Stimulated activated effector memory CD8-positive, alpha-beta T cell treated with anti-CD3 and anti-CD28 coated beads, Interleukin-12 subunit alpha, Interleukin-12 subunit beta, amount 100 ng/mL, for 72 hours (primary cell): ENCODE measurements around the gene IRF6.

Experiments
- ATAC-seq: fragments of 150-1000 bp; cut with Tn5 transposase; 2 replicates; pipeline ENCODE4 v1.10.0; 2021
- DNase-seq, 2 donors: peaks; one replicate each; pipeline ENCODE4 v3.0.0; 2021 to 2022; ENCODE audit warnings: low spot score in 2 of 2
- H3K27ac Mint-ChIP-seq: one replicate; pipeline ENCODE4 v1.8.0; 2022; ENCODE audit warnings: mild to moderate bottlenecking, mixed read lengths
- H3K36me3 Mint-ChIP-seq: one replicate; pipeline ENCODE4 v1.8.0; 2022; ENCODE audit warnings: mild to moderate bottlenecking, mixed read lengths
- H3K4me1 Mint-ChIP-seq: one replicate; pipeline ENCODE4 v1.8.0; 2022; ENCODE audit warnings: mixed read lengths
- H3K4me3 Mint-ChIP-seq: one replicate; pipeline ENCODE4 v1.8.0; 2022; ENCODE audit warnings: mild to moderate bottlenecking, mixed read lengths
- H3K9me3 Mint-ChIP-seq: one replicate; pipeline ENCODE4 v1.8.0; 2022; ENCODE audit warnings: mixed read lengths

Gene IRF6

GRCh38 chr1:209830722-209831121 is 24.8 kb upstream of the IRF6 start:
- Mint-ChIP-seq H3K36me3 (peaks cover 87% of the 10 kb centered on the region), H3K4me1 (peaks cover 56% of the 10 kb centered on the region), H3K4me3 (no peak overlapping the region), H3K9me3 (no peaks in the 10 kb centered on the region), H3K27ac (no peak overlapping the region)
- ATAC-seq (no peak), DNase-seq (no peak)

GRCh38 chr1:209829716-209830115 is 23.8 kb upstream of the IRF6 start:
- Mint-ChIP-seq H3K27ac (peak overlapping the region; percentile 87), H3K9me3 (no peaks in the 10 kb centered on the region), H3K4me1 (peaks cover 46% of the 10 kb centered on the region), H3K4me3 (peak overlapping the region; percentile 88), H3K36me3 (peaks cover 77% of the 10 kb centered on the region)
- DNase-seq = no peak
- no peak for ATAC-seq

- peaks cover 49% of the 10 kb centered on the region for H3K4me1 Mint-ChIP-seq
- H3K4me3 Mint-ChIP-seq = peak within 1 kb of the TSS; percentile 88
- H3K27ac Mint-ChIP-seq = peak within 1 kb of the TSS; percentile 87
- H3K9me3 Mint-ChIP-seq = no peaks in the 10 kb centered on the region
- peaks cover 56% of the 10 kb centered on the region for H3K36me3 Mint-ChIP-seq
- ATAC-seq = peak; percentile 94
- DNase-seq = peak; percentile 89 to 98
Observed at GRCh38 chr1:209827384-209828262, 21.7 kb upstream of the IRF6 start, which contains the start of gene UTP25. Gene UTP25 (plus strand): TSS chr1:209827972. CDS start chr1:209828064, 92 bp downstream.

GRCh38 chr1:209825591-209826434 is 19.9 kb upstream of the IRF6 start:
- DNase-seq = no peak
- ATAC-seq = no peak
- peaks cover 47% of the 10 kb centered on the region for H3K4me1 Mint-ChIP-seq
- H3K27ac Mint-ChIP-seq = no peak overlapping the region
- no peaks in the 10 kb centered on the region for H3K9me3 Mint-ChIP-seq
- peaks cover 38% of the 10 kb centered on the region for H3K36me3 Mint-ChIP-seq
- no peak overlapping the region for H3K4me3 Mint-ChIP-seq

GRCh38 chr1:209823143-209824041 is 17.4 kb upstream of the IRF6 start:
- peak; percentile 39 for ATAC-seq
- Mint-ChIP-seq H3K36me3 (peaks cover 16% of the 10 kb centered on the region), H3K4me3 (peak overlapping the region; percentile 13), H3K27ac (no peak overlapping the region), H3K4me1 (peaks cover 28% of the 10 kb centered on the region), H3K9me3 (no peaks in the 10 kb centered on the region)
- no peak for DNase-seq

GRCh38 chr1:209822706-209823105 is 16.8 kb upstream of the IRF6 start:
- Mint-ChIP-seq H3K4me1 (peaks cover 24% of the 10 kb centered on the region), H3K9me3 (no peaks in the 10 kb centered on the region), H3K27ac (no peak overlapping the region), H3K4me3 (peak overlapping the region; percentile 13), H3K36me3 (peaks cover 9% of the 10 kb centered on the region)
- ATAC-seq (no peak), DNase-seq (no peak)

GRCh38 chr1:209820986-209821385 is 15.0 kb upstream of the IRF6 start:
- H3K27ac Mint-ChIP-seq = no peak overlapping the region
- H3K4me1 Mint-ChIP-seq = peaks cover 13% of the 10 kb centered on the region
- DNase-seq (no peak), ATAC-seq (peak; percentile 46)
- no peaks in the 10 kb centered on the region for H3K36me3 Mint-ChIP-seq
- H3K4me3 Mint-ChIP-seq = no peak overlapping the region
- H3K9me3 Mint-ChIP-seq = no peaks in the 10 kb centered on the region

- no peak for DNase-seq
- ATAC-seq = no peak
- H3K4me1 Mint-ChIP-seq = peaks cover 13% of the 10 kb centered on the region
- H3K36me3 Mint-ChIP-seq = no peaks in the 10 kb centered on the region
- no peak overlapping the region for H3K4me3 Mint-ChIP-seq
- H3K9me3 Mint-ChIP-seq = no peaks in the 10 kb centered on the region
- H3K27ac Mint-ChIP-seq = no peak overlapping the region
Observed at GRCh38 chr1:209819058-209819457, 13.1 kb upstream of the IRF6 start.

- Mint-ChIP-seq H3K4me1 (peaks cover 2% of the 10 kb centered on the region), H3K4me3 (no peak overlapping the region), H3K27ac (no peak overlapping the region), H3K36me3 (no peaks in the 10 kb centered on the region), H3K9me3 (no peaks in the 10 kb centered on the region)
- DNase-seq (no peak), ATAC-seq (no peak)
Observed at GRCh38 chr1:209817691-209818090, 11.7 kb upstream of the IRF6 start.

GRCh38 chr1:209816923-209817322 is 11.0 kb upstream of the IRF6 start:
- H3K27ac Mint-ChIP-seq = no peak overlapping the region

GRCh38 chr1:209815931-209816341 is 10.0 kb upstream of the IRF6 start:
- Mint-ChIP-seq H3K4me3 (no peak overlapping the region), H3K36me3 (no peaks in the 10 kb centered on the region), H3K9me3 (no peaks in the 10 kb centered on the region), H3K27ac (no peak overlapping the region), H3K4me1 (no peaks in the 10 kb centered on the region)
- ATAC-seq (no peak), DNase-seq (no peak)

More at GRCh38 chr1:209816923-209817322, 11.0 kb upstream of the IRF6 start:
- Mint-ChIP-seq H3K9me3 (no peaks in the 10 kb centered on the region), H3K36me3 (no peaks in the 10 kb centered on the region), H3K4me1 (no peaks in the 10 kb centered on the region), H3K4me3 (no peak overlapping the region)
- DNase-seq = no peak
- ATAC-seq = no peak

GRCh38 chr1:209815490-209815889 is 9.5 kb upstream of the IRF6 start:
- Mint-ChIP-seq H3K27ac (no peak overlapping the region), H3K9me3 (no peaks in the 10 kb centered on the region), H3K4me3 (no peak overlapping the region), H3K4me1 (no peaks in the 10 kb centered on the region), H3K36me3 (no peaks in the 10 kb centered on the region)
- ATAC-seq (no peak), DNase-seq (no peak)

GRCh38 chr1:209813902-209814301 is 8.0 kb upstream of the IRF6 start:
- Mint-ChIP-seq H3K27ac (no peak overlapping the region), H3K4me1 (no peaks in the 10 kb centered on the region)
- no peak for ATAC-seq

GRCh38 chr1:209810783-209811182 is 4.8 kb upstream of the IRF6 start:
- no peak overlapping the region for H3K27ac Mint-ChIP-seq
- ATAC-seq (no peak), DNase-seq (no peak)
- H3K9me3 Mint-ChIP-seq = no peaks in the 10 kb centered on the region
- H3K4me3 Mint-ChIP-seq = no peak overlapping the region
- peaks cover 10% of the 10 kb centered on the region for H3K4me1 Mint-ChIP-seq
- H3K36me3 Mint-ChIP-seq = no peaks in the 10 kb centered on the region

More at GRCh38 chr1:209813902-209814301, 8.0 kb upstream of the IRF6 start:
- Mint-ChIP-seq H3K9me3 (no peaks in the 10 kb centered on the region), H3K4me3 (no peak overlapping the region), H3K36me3 (no peaks in the 10 kb centered on the region)
- DNase-seq = no peak

GRCh38 chr1:209809611-209810010 is 3.7 kb upstream of the IRF6 start:
- H3K9me3 Mint-ChIP-seq = no peaks in the 10 kb centered on the region
- no peak overlapping the region for H3K4me3 Mint-ChIP-seq
- no peaks in the 10 kb centered on the region for H3K36me3 Mint-ChIP-seq
- peaks cover 21% of the 10 kb centered on the region for H3K4me1 Mint-ChIP-seq
- DNase-seq = no peak
- no peak for ATAC-seq
- H3K27ac Mint-ChIP-seq = no peak overlapping the region
